H9 (cell line): ENCODE data around the gene CFAP410. TPM values are rescaled to one million over a fixed set of nuclear protein-coding genes. Genes with fewer than 3 reads are reported as not detected.

Source experiments
- DNase-seq: peaks from one replicate; pipeline ENCODE4 v3.0.0-alpha.2; 2017
- H2AFZ ChIP-seq: one replicate; pipeline ENCODE4 v1.6.1; 2013; ENCODE audit warnings: mild to moderate bottlenecking, low read length, control low read depth, moderate library complexity
- H2AK5ac ChIP-seq: 2 replicates; pipeline ENCODE4 v1.6.1; 2013; ENCODE audit warnings: low read length, control low read depth, mixed read lengths; ENCODE audit not compliant: insufficient read length
- H2BK120ac ChIP-seq: one replicate; pipeline ENCODE4 v1.6.1; 2013; ENCODE audit warnings: low read depth, mild to moderate bottlenecking, low read length, control low read depth, inconsistent platforms; ENCODE audit not compliant: poor library complexity, severe bottlenecking
- H2BK12ac ChIP-seq: 2 replicates; pipeline ENCODE4 v1.6.1; 2013; ENCODE audit warnings: low read length, control low read depth, mixed read lengths, low read depth; ENCODE audit not compliant: insufficient read length
- H2BK15ac ChIP-seq: 2 replicates; pipeline ENCODE4 v1.6.1; 2013; ENCODE audit warnings: low read depth, low read length, control low read depth
- H2BK20ac ChIP-seq: one replicate; pipeline ENCODE4 v1.6.1; 2013; ENCODE audit warnings: low read depth, mild to moderate bottlenecking, low read length, control low read depth, inconsistent platforms; ENCODE audit not compliant: poor library complexity, severe bottlenecking
- H2BK5ac ChIP-seq: 2 replicates; pipeline ENCODE4 v1.6.1; 2013; ENCODE audit warnings: low read length, control low read depth, mixed read lengths; ENCODE audit not compliant: insufficient read length
- H3K14ac ChIP-seq: 2 replicates; pipeline ENCODE4 v1.6.1; 2013; ENCODE audit warnings: low read length, control low read depth; ENCODE audit not compliant: insufficient read depth
- H3K18ac ChIP-seq: 2 replicates; pipeline ENCODE4 v1.6.1; 2013; ENCODE audit warnings: low read depth, mild to moderate bottlenecking, mixed read lengths, low read length, control low read depth; ENCODE audit not compliant: insufficient read length
- H3K23ac ChIP-seq: 2 replicates; pipeline ENCODE4 v1.6.1; 2013; ENCODE audit warnings: low read length, control low read depth, mixed read lengths, low read depth; ENCODE audit not compliant: insufficient read length
- H3K23me2 ChIP-seq: 2 replicates; pipeline ENCODE4 v1.6.1; 2013; ENCODE audit warnings: low read depth, mild to moderate bottlenecking, mixed read lengths, low read length, control low read depth; ENCODE audit not compliant: insufficient read length, poor library complexity, severe bottlenecking
- H3K27ac ChIP-seq: 2 replicates; pipeline ENCODE4 v1.5.1; 2013; ENCODE audit warnings: low read length, control low read depth, mixed read lengths, low read depth; ENCODE audit not compliant: insufficient read length
- H3K27me3 ChIP-seq: 2 replicates; pipeline ENCODE4 v1.6.1; 2013; ENCODE audit warnings: low read length, control low read depth, inconsistent platforms; ENCODE audit not compliant: insufficient read depth
- H3K4ac ChIP-seq: 2 replicates; pipeline ENCODE4 v1.6.1; 2013; ENCODE audit warnings: low read depth, mild to moderate bottlenecking, control low read depth, inconsistent platforms, low read length, moderate library complexity
- H3K4me1 ChIP-seq: 2 replicates; pipeline ENCODE4 v1.6.1; 2013; ENCODE audit warnings: low read length, control low read depth, inconsistent platforms; ENCODE audit not compliant: insufficient read depth
- H3K4me2 ChIP-seq: 2 replicates; pipeline ENCODE4 v1.6.1; 2013; ENCODE audit warnings: low read length, control low read depth, mixed read lengths; ENCODE audit not compliant: insufficient read length, insufficient read depth
- H3K56ac ChIP-seq: 2 replicates; pipeline ENCODE4 v1.6.1; 2013; ENCODE audit warnings: low read depth, mild to moderate bottlenecking, mixed read lengths, low read length, control low read depth; ENCODE audit not compliant: insufficient read length
- H3K79me1 ChIP-seq: 2 replicates; pipeline ENCODE4 v1.6.1; 2013; ENCODE audit warnings: low read depth, mild to moderate bottlenecking, moderate library complexity, low read length, control low read depth, inconsistent platforms; ENCODE audit not compliant: insufficient read depth, poor library complexity, severe bottlenecking
- H3K79me2 ChIP-seq: 2 replicates; pipeline ENCODE4 v1.6.1; 2013; ENCODE audit warnings: low read length, control low read depth, inconsistent platforms; ENCODE audit not compliant: insufficient read depth
- H3K9ac ChIP-seq: 2 replicates; pipeline ENCODE4 v1.6.1; 2013; ENCODE audit warnings: low read length, control low read depth, mixed read lengths; ENCODE audit not compliant: insufficient read length; ENCODE audit errors: extremely low read depth
- H3K9me3 ChIP-seq: one replicate; pipeline ENCODE4 v1.6.1; 2013; ENCODE audit warnings: low read depth, low read length, inconsistent platforms; ENCODE audit not compliant: control insufficient read depth
- H3T11ph ChIP-seq: one replicate; pipeline ENCODE4 v1.6.1; 2013; ENCODE audit warnings: mild to moderate bottlenecking, low read length, control low read depth, inconsistent platforms
- H4K20me1 ChIP-seq: one replicate; pipeline ENCODE4 v1.6.1; 2013; ENCODE audit not compliant: control insufficient read depth, insufficient read length, insufficient read depth
- H4K5ac ChIP-seq: 2 replicates; pipeline ENCODE4 v1.6.1; 2013; ENCODE audit warnings: low read depth, mild to moderate bottlenecking, mixed read lengths, low read length, control low read depth; ENCODE audit not compliant: insufficient read length
- H4K8ac ChIP-seq: replicated peaks from 2 replicates; pipeline ENCODE4 v1.6.1; 2013; ENCODE audit warnings: low read length, control low read depth, mixed read lengths, low read depth; ENCODE audit not compliant: insufficient read length
- H4K91ac ChIP-seq: 2 replicates; pipeline ENCODE4 v1.6.1; 2013; ENCODE audit warnings: low read depth, mild to moderate bottlenecking, moderate library complexity, mixed read lengths, low read length, control low read depth; ENCODE audit not compliant: insufficient read length
- H3K27ac Mint-ChIP-seq, 3 experiments: 2 replicates in 2 of 3; 3 replicates in 1 of 3; pipeline ENCODE4 v1.8.0; 2020 to 2021; ENCODE audit warnings: mixed read lengths in 3 of 3, mild to moderate bottlenecking in 1 of 3, moderate library complexity in 1 of 3
- H3K27me3 Mint-ChIP-seq: 2 replicates; pipeline ENCODE4 v1.8.0; 2021; ENCODE audit warnings: low read depth, mild to moderate bottlenecking, moderate library complexity, mixed read lengths
- H3K36me3 Mint-ChIP-seq, 3 experiments: 2 replicates in 2 of 3; 3 replicates in 1 of 3; pipeline ENCODE4 v1.8.0; 2020 to 2021; ENCODE audit warnings: low read depth in 3 of 3, mixed read lengths in 3 of 3; ENCODE audit not compliant: insufficient read depth in 1 of 3
- H3K4me1 Mint-ChIP-seq, 2 experiments: 2 replicates each; pipeline ENCODE4 v1.8.0; 2020; ENCODE audit warnings: mixed read lengths in 2 of 2
- H3K4me3 Mint-ChIP-seq, 2 experiments: 2 replicates in 1 of 2; 3 replicates in 1 of 2; pipeline ENCODE4 v1.8.0; 2020 to 2021; ENCODE audit warnings: mild to moderate bottlenecking in 2 of 2, mixed read lengths in 2 of 2, moderate library complexity in 1 of 2
- H3K9me3 Mint-ChIP-seq, 2 experiments: 2 replicates in 1 of 2; 3 replicates in 1 of 2; pipeline ENCODE4 v1.8.0; 2020; ENCODE audit warnings: mild to moderate bottlenecking in 2 of 2, mixed read lengths in 2 of 2, moderate library complexity in 1 of 2
- WGBS: extraction: QIAGEN DNeasy Blood & Tissue Kit; methylation state at CpG from one replicate; pipeline ENCODE4 v1.1.7; 2013; ENCODE audit warnings: missing lambda C conversion rate, low lambda C conversion rate, mixed read lengths; ENCODE audit not compliant: insufficient read length; ENCODE audit errors: extremely low coverage; 5-methylcytosine and 5-hydroxymethylcytosine counted together
- total RNA-seq: library from RNA; stranded (reverse); gene quantifications from 2 replicates; pipeline ENCODE4 v1.2.1, GENCODE V29; 2021
- TF ChIP-seq, protein P1 (sequence below): fragments of 200-600 bp; sonication (generic); conservative IDR thresholded peaks from 3 replicates; pipeline ENCODE4 v1.8.0; 2021; ENCODE audit warnings: antibody characterized with exemption, mild to moderate bottlenecking

CFAP410 gene
- total RNA-seq, 1 experiment from 2014 or later, result 17.0 TPM

DNA sequence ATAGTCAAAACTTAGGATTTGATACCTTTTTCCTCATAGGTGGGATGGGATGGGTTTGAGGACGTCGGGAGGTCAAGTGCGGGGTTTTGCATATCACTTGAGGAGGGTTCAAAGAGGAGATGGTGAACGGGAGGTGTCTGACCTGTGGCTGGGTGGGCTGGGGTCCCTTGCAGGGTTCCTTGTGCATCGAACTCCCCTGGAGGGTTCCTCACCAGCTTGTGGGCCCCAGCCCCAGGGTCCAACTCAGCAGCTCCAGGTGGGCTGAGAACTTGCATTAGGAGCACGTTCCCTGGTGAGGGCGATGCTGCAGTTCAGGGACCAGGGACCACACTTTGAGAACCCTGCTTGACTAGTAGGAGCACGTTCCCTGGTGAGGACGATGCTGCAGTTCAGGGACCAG, 37.4 kb upstream of the CFAP410 start:
- Mint-ChIP-seq H3K27ac (no peak overlapping the region), H3K9me3 (peaks cover 24 to 26% of the 10 kb centered on the region in 2 experiments), H3K36me3 (peaks cover 0 to 9% (median 4%) of the 10 kb centered on the region in 3 experiments; a peak in 4 of 7 replicates), H3K27me3 (peaks cover 38% of the 10 kb centered on the region), H3K4me3 (no peak overlapping the region), H3K4me1 (peaks cover 19 to 22% of the 10 kb centered on the region in 2 experiments)
- Histone ChIP-seq H3K56ac (no peak overlapping the region), H2AFZ (no peak overlapping the region), H2BK20ac (no peak overlapping the region), H3K9me3 (no peaks in the 10 kb centered on the region), H4K20me1 (no peaks in the 10 kb centered on the region), H3K18ac (no peak overlapping the region), H3K23me2 (no peaks in the 10 kb centered on the region), H2BK5ac (no peak overlapping the region), H4K5ac (no peak overlapping the region), H3K79me1 (no peaks in the 10 kb centered on the region), H3K4me1 (no peaks in the 10 kb centered on the region), H3K9ac (no peak overlapping the region), H3T11ph (no peak overlapping the region), H3K4ac (no peak overlapping the region), H2BK12ac (no peak overlapping the region), H3K23ac (no peak overlapping the region), H3K27ac (no peak overlapping the region), H3K79me2 (no peaks in the 10 kb centered on the region), H2BK120ac (no peak overlapping the region), H3K4me2 (no peak overlapping the region), H3K27me3 (no peaks in the 10 kb centered on the region), H4K91ac (no peak overlapping the region), H4K8ac (no peak overlapping the region), H3K14ac (no peak overlapping the region), H2BK15ac (no peak overlapping the region), H2AK5ac (no peak overlapping the region)
- DNase-seq, result no peak
- WGBS, result no CpG with 5 or more reads among the region's 9 CpGs
- TF ChIP-seq, protein P1, sequence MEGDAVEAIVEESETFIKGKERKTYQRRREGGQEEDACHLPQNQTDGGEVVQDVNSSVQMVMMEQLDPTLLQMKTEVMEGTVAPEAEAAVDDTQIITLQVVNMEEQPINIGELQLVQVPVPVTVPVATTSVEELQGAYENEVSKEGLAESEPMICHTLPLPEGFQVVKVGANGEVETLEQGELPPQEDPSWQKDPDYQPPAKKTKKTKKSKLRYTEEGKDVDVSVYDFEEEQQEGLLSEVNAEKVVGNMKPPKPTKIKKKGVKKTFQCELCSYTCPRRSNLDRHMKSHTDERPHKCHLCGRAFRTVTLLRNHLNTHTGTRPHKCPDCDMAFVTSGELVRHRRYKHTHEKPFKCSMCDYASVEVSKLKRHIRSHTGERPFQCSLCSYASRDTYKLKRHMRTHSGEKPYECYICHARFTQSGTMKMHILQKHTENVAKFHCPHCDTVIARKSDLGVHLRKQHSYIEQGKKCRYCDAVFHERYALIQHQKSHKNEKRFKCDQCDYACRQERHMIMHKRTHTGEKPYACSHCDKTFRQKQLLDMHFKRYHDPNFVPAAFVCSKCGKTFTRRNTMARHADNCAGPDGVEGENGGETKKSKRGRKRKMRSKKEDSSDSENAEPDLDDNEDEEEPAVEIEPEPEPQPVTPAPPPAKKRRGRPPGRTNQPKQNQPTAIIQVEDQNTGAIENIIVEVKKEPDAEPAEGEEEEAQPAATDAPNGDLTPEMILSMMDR, result no peak
